IgD-negative memory B cell (primary cell): ENCODE results near the gene PHETA2. TPM values are rescaled to one million over a fixed set of nuclear protein-coding genes. Genes with fewer than 3 reads are reported as not detected.

Experiments used
- H3K27ac Mint-ChIP-seq, 3 donors: one replicate each; pipeline ENCODE4 v1.8.0; 2020 to 2022; ENCODE audit warnings: mild to moderate bottlenecking in 3 of 3, mixed read lengths in 3 of 3, moderate library complexity in 1 of 3
- H3K27me3 Mint-ChIP-seq: one replicate; pipeline ENCODE4 v1.8.0; 2021; ENCODE audit warnings: mixed read lengths
- H3K36me3 Mint-ChIP-seq: one replicate; pipeline ENCODE4 v1.8.0; 2020; ENCODE audit warnings: mild to moderate bottlenecking, mixed read lengths
- H3K4me1 Mint-ChIP-seq, 3 donors: one replicate each; pipeline ENCODE4 v1.8.0; 2020 to 2022; ENCODE audit warnings: mixed read lengths in 3 of 3, mild to moderate bottlenecking in 1 of 3
- H3K4me3 Mint-ChIP-seq, 4 donors: one replicate each; pipeline ENCODE4 v1.8.0; 2020 to 2022; ENCODE audit warnings: mild to moderate bottlenecking in 4 of 4, mixed read lengths in 4 of 4, moderate library complexity in 3 of 4
- H3K9me3 Mint-ChIP-seq, 3 donors: one replicate each; pipeline ENCODE4 v1.8.0; 2020 to 2021; ENCODE audit warnings: mixed read lengths in 3 of 3, mild to moderate bottlenecking in 1 of 3
- polyA plus RNA-seq: library from polyadenylated mRNA; unstranded; fragments of 300-500 nt; fragmentation: Illumina TruSeq; gene quantifications from one replicate; pipeline ENCODE4 v1.2.3, GENCODE V29; 2021

PHETA2 gene
- 1.6 TPM for polyA plus RNA-seq

GRCh38 chr22:42074132-42074811, at the start of gene PHETA2:
TSS of gene PHETA2 (plus strand) at chr22:42074248. CDS start at chr22:42077294, 3,046 bp downstream.
- Mint-ChIP-seq H3K4me3 (peak within 1 kb of the TSS; percentile 56 to 93 (median 74)), H3K36me3 (no peaks in the 10 kb centered on the region), H3K9me3 (no peaks in the 10 kb centered on the region), H3K27me3 (no peaks in the 10 kb centered on the region), H3K4me1 (peaks cover 11 to 28% (median 16%) of the 10 kb centered on the region in 3 donors), H3K27ac (peak within 1 kb of the TSS; percentile 53 to 92 (median 76))

GRCh38 chr22:42025421-42025820, 48.6 kb upstream of the PHETA2 start:
- Mint-ChIP-seq H3K27me3 (no peaks in the 10 kb centered on the region), H3K9me3 (peaks cover 0 to 2% (median 0%) of the 10 kb centered on the region in 3 donors), H3K4me3 (no peak overlapping the region), H3K36me3 (peaks cover 4% of the 10 kb centered on the region), H3K4me1 (peaks cover 10 to 21% (median 12%) of the 10 kb centered on the region in 3 donors), H3K27ac (no peak overlapping the region)

GRCh38 chr22:42026705-42027104, 47.3 kb upstream of the PHETA2 start:
- H3K9me3 Mint-ChIP-seq: peaks cover 0 to 2% (median 0%) of the 10 kb centered on the region in 3 donors
- peaks cover 4% of the 10 kb centered on the region for H3K36me3 Mint-ChIP-seq
- no peak overlapping the region for H3K27ac Mint-ChIP-seq
- peaks cover 19 to 28% (median 21%) of the 10 kb centered on the region in 3 donors for H3K4me1 Mint-ChIP-seq
- no peaks in the 10 kb centered on the region for H3K27me3 Mint-ChIP-seq
- H3K4me3 Mint-ChIP-seq: no peak overlapping the region

- H3K4me3 Mint-ChIP-seq: no peak overlapping the region
Measured at GRCh38 chr22:42033263-42034181, 40.5 kb upstream of the PHETA2 start.

GRCh38 chr22:42035256-42035655, 38.8 kb upstream of the PHETA2 start:
- Mint-ChIP-seq H3K27ac (no peak overlapping the region), H3K36me3 (peaks cover 4% of the 10 kb centered on the region), H3K4me1 (peaks cover 25 to 31% (median 26%) of the 10 kb centered on the region in 3 donors), H3K27me3 (no peaks in the 10 kb centered on the region), H3K9me3 (peaks cover 2 to 12% (median 12%) of the 10 kb centered on the region in 3 donors), H3K4me3 (no peak overlapping the region)

More at GRCh38 chr22:42033263-42034181, 40.5 kb upstream of the PHETA2 start:
- H3K36me3 Mint-ChIP-seq: peaks cover 4% of the 10 kb centered on the region
- peaks cover 19 to 27% (median 20%) of the 10 kb centered on the region in 3 donors for H3K4me1 Mint-ChIP-seq
- H3K9me3 Mint-ChIP-seq: peaks cover 2 to 12% (median 12%) of the 10 kb centered on the region in 3 donors
- H3K27ac Mint-ChIP-seq: no peak overlapping the region
- no peaks in the 10 kb centered on the region for H3K27me3 Mint-ChIP-seq

GRCh38 chr22:42039271-42039670, 34.8 kb upstream of the PHETA2 start:
- Mint-ChIP-seq H3K4me3 (peak overlapping the region in 1 of 4 donors; percentile 75), H3K9me3 (peaks cover 2 to 21% (median 14%) of the 10 kb centered on the region in 3 donors), H3K27me3 (no peaks in the 10 kb centered on the region), H3K27ac (peak overlapping the region in 1 of 3 donors; percentile 4), H3K36me3 (peaks cover 10% of the 10 kb centered on the region), H3K4me1 (peaks cover 14 to 19% (median 16%) of the 10 kb centered on the region in 3 donors)

GRCh38 chr22:42041784-42042183, 32.3 kb upstream of the PHETA2 start:
- H3K36me3 Mint-ChIP-seq: peaks cover 6% of the 10 kb centered on the region

GRCh38 chr22:42050641-42051180, 23.3 kb upstream of the PHETA2 start:
- Mint-ChIP-seq H3K4me1 (peaks cover 0 to 4% (median 3%) of the 10 kb centered on the region in 3 donors), H3K27ac (peak overlapping the region in 1 of 3 donors; percentile 47), H3K36me3 (peaks cover 3% of the 10 kb centered on the region), H3K4me3 (no peak overlapping the region), H3K27me3 (peaks cover 2% of the 10 kb centered on the region), H3K9me3 (no peaks in the 10 kb centered on the region)

More at GRCh38 chr22:42041784-42042183, 32.3 kb upstream of the PHETA2 start:
- Mint-ChIP-seq H3K27me3 (no peaks in the 10 kb centered on the region), H3K4me3 (no peak overlapping the region), H3K4me1 (peaks cover 14 to 17% (median 15%) of the 10 kb centered on the region in 3 donors), H3K27ac (no peak overlapping the region), H3K9me3 (peaks cover 0 to 14% (median 8%) of the 10 kb centered on the region in 3 donors)

- H3K27ac Mint-ChIP-seq: no peak overlapping the region
Measured at GRCh38 chr22:42052765-42053164, 21.3 kb upstream of the PHETA2 start.

GRCh38 chr22:42056757-42057511, 17.1 kb upstream of the PHETA2 start:
- H3K4me3 Mint-ChIP-seq: no peak overlapping the region
- H3K9me3 Mint-ChIP-seq: peaks cover 0 to 8% (median 0%) of the 10 kb centered on the region in 3 donors
- H3K27me3 Mint-ChIP-seq: no peaks in the 10 kb centered on the region
- H3K4me1 Mint-ChIP-seq: peaks cover 0 to 1% (median 0%) of the 10 kb centered on the region in 3 donors
- no peak overlapping the region for H3K27ac Mint-ChIP-seq
- peaks cover 7% of the 10 kb centered on the region for H3K36me3 Mint-ChIP-seq

More at GRCh38 chr22:42052765-42053164, 21.3 kb upstream of the PHETA2 start:
- peaks cover 0 to 4% (median 3%) of the 10 kb centered on the region in 3 donors for H3K4me1 Mint-ChIP-seq
- H3K36me3 Mint-ChIP-seq: peaks cover 3% of the 10 kb centered on the region
- no peak overlapping the region for H3K4me3 Mint-ChIP-seq
- no peaks in the 10 kb centered on the region for H3K27me3 Mint-ChIP-seq
- peaks cover 0 to 8% (median 0%) of the 10 kb centered on the region in 3 donors for H3K9me3 Mint-ChIP-seq

GRCh38 chr22:42060489-42060888, 13.6 kb upstream of the PHETA2 start:
- Mint-ChIP-seq H3K27ac (no peak overlapping the region), H3K4me3 (no peak overlapping the region), H3K36me3 (peaks cover 13% of the 10 kb centered on the region), H3K4me1 (no peaks in the 10 kb centered on the region), H3K9me3 (peaks cover 0 to 8% (median 0%) of the 10 kb centered on the region in 3 donors), H3K27me3 (no peaks in the 10 kb centered on the region)

- Mint-ChIP-seq H3K4me3 (no peak overlapping the region), H3K27me3 (no peaks in the 10 kb centered on the region), H3K27ac (no peak overlapping the region), H3K36me3 (peaks cover 15% of the 10 kb centered on the region), H3K4me1 (no peaks in the 10 kb centered on the region), H3K9me3 (peaks cover 0 to 8% (median 0%) of the 10 kb centered on the region in 3 donors)
Measured at GRCh38 chr22:42061041-42061440, 13.0 kb upstream of the PHETA2 start.

GRCh38 chr22:42062506-42063170, 11.4 kb upstream of the PHETA2 start:
- Mint-ChIP-seq H3K4me3 (no peak overlapping the region), H3K9me3 (no peaks in the 10 kb centered on the region), H3K4me1 (peaks cover 0 to 2% (median 0%) of the 10 kb centered on the region in 3 donors), H3K27ac (peak overlapping the region in 1 of 3 donors; percentile 14), H3K27me3 (no peaks in the 10 kb centered on the region), H3K36me3 (peaks cover 17% of the 10 kb centered on the region)
